GM12878 (cell line): Measurements from ENCODE around the gene TPO. TPM values are rescaled to one million over a fixed set of nuclear protein-coding genes. Genes with fewer than 3 reads are reported as not detected.

ENCODE experiments used
- ATAC-seq: fragments of 200-7000 bp; cut with Tn5 transposase; 3 replicates; pipeline ENCODE4 v1.9.1; 2020; ENCODE audit warnings: mild to moderate bottlenecking, moderate library complexity
- BruUV-seq: library from RNA; stranded (reverse); fragments of 400-500 nt; replicated peaks from 2 replicates; lab custom pipeline; 2021; lab: Mats Ljungman, UMichigan
- CTCF ChIA-PET: fragments of 300-600 bp; sonication (Branson Sonifier 250); formaldehyde crosslinking; extraction: SDS; loops from one replicate; lab custom pipeline; 2021; ENCODE audit warnings: inconsistent platforms; lab: Yijun Ruan, JAX
- POLR2A ChIA-PET: fragments of 350-600 bp; formaldehyde crosslinking; extraction: SDS; loops from one replicate; lab custom pipeline; 2021; ENCODE audit warnings: inconsistent platforms; lab: Charles Lee
- RAD21 ChIA-PET: fragments of 300-600 bp; sonication (Branson Sonifier 250); formaldehyde crosslinking; loops from one replicate; lab custom pipeline; 2023; ENCODE audit warnings: antibody characterized with exemption; ENCODE audit not compliant: unreplicated experiment; lab: Charles Lee
- SMC1A ChIA-PET: fragments of 300-600 bp; sonication (Branson Sonifier 250); formaldehyde crosslinking; loops from one replicate; lab custom pipeline; 2023; ENCODE audit not compliant: unreplicated experiment, uncharacterized antibody; lab: Charles Lee
- DNase-seq: peaks from one replicate; pipeline ENCODE4 v3.0.0-alpha.2; 2011; ENCODE audit warnings: low read depth, low spot score
- FAIRE-seq: peaks from 3 replicates; lab custom pipeline; 2011; peaks lifted over from hg19 to GRCh38; lab: Jason Lieb, UNC
- H2AFZ ChIP-seq: 2 replicates; pipeline ENCODE4 v1.6.0; 2011; ENCODE audit warnings: low read depth, low read length, control low read depth; ENCODE audit not compliant: control insufficient read depth
- H3K27ac ChIP-seq: 2 replicates; pipeline ENCODE4 v1.5.1; 2011; ENCODE audit warnings: control low read depth; ENCODE audit not compliant: control insufficient read depth, insufficient read depth
- H3K27me3 ChIP-seq, 2 experiments: replicated peaks in 1 of 2; 2 replicates each; pipeline versions ENCODE4 v1.6.0 to v1.6.1; 2011; ENCODE audit warnings: low read length in 1 of 2; ENCODE audit not compliant: control insufficient read depth in 2 of 2, insufficient read depth in 2 of 2
- H3K36me3 ChIP-seq, 2 experiments: 2 replicates each; pipeline ENCODE4 v1.5.1; 2011; ENCODE audit warnings: low read length in 1 of 2; ENCODE audit not compliant: control insufficient read depth in 2 of 2, insufficient read depth in 2 of 2
- H3K4me1 ChIP-seq: 2 replicates; pipeline ENCODE4 v1.6.1; 2011; ENCODE audit warnings: mild to moderate bottlenecking, low read length, moderate library complexity, mixed read lengths; ENCODE audit not compliant: control insufficient read depth, insufficient read depth
- H3K4me2 ChIP-seq: 2 replicates; pipeline ENCODE4 v1.6.0; 2011; ENCODE audit warnings: control low read depth; ENCODE audit not compliant: control insufficient read depth, insufficient read depth
- H3K4me3 ChIP-seq: fragments of 200-600 bp; sonication (generic); 2 replicates; pipeline ENCODE4 v1.5.1; 2016
- H3K79me2 ChIP-seq: 2 replicates; pipeline ENCODE4 v1.6.0; 2011; ENCODE audit warnings: low read length; ENCODE audit not compliant: control insufficient read depth, insufficient read depth
- H3K9ac ChIP-seq: 2 replicates; pipeline ENCODE4 v1.8.0; 2011; ENCODE audit warnings: low read length, control low read depth, mixed read lengths; ENCODE audit not compliant: control insufficient read depth, insufficient read depth
- H3K9me3 ChIP-seq: replicated peaks from 3 replicates; pipeline ENCODE4 v1.5.1; 2011; ENCODE audit warnings: mild to moderate bottlenecking, low read length; ENCODE audit not compliant: control insufficient read depth, insufficient read depth
- H4K20me1 ChIP-seq: 2 replicates; pipeline ENCODE4 v1.6.0; 2011; ENCODE audit not compliant: control insufficient read depth, insufficient read depth
- ATF2 ChIP-seq: IDR thresholded peaks from 2 replicates; pipeline ENCODE4 v1.6.1; 2012; ENCODE audit warnings: low read length, inconsistent platforms
- CBX3 ChIP-seq: fragments of 200-600 bp; sonication (generic); IDR thresholded peaks from 2 replicates; pipeline ENCODE4 v1.6.1; 2016; ENCODE audit warnings: low read depth, borderline replicate concordance
- LARP7 ChIP-seq: fragments of 450-650 bp; IDR thresholded peaks from 2 replicates; pipeline ENCODE4 v1.6.1; 2017; ENCODE audit warnings: mild to moderate bottlenecking
- NFYB ChIP-seq: IDR thresholded peaks from 2 replicates; pipeline ENCODE4 v1.6.1; 2011; ENCODE audit warnings: low read depth, mild to moderate bottlenecking, low read length, improper control_type of control experiment, moderate library complexity; ENCODE audit not compliant: insufficient read depth
- RAD21 ChIP-seq: IDR thresholded peaks from 2 replicates; pipeline ENCODE4 v1.6.1; 2011; ENCODE audit warnings: mild to moderate bottlenecking, low read depth, low read length, moderate library complexity; ENCODE audit not compliant: insufficient read depth
- RFX5 ChIP-seq: IDR thresholded peaks from 2 replicates; pipeline ENCODE4 v1.6.1; 2011; ENCODE audit warnings: low read depth, low read length, improper control_type of control experiment
- RUNX3 ChIP-seq: IDR thresholded peaks from 2 replicates; pipeline ENCODE4 v1.6.1; 2012; ENCODE audit warnings: low read length, inconsistent platforms
- SREBF1 ChIP-seq: IDR thresholded peaks from 2 replicates; pipeline ENCODE4 v1.6.1; 2012; ENCODE audit warnings: mild to moderate bottlenecking, low read length
- TCF7 ChIP-seq: IDR thresholded peaks from 2 replicates; pipeline ENCODE4 v1.6.1; 2014; ENCODE audit warnings: antibody characterized with exemption, borderline replicate concordance
- ZNF274 ChIP-seq: IDR thresholded peaks from one replicate; pipeline ENCODE4 v1.8.0; 2011; ENCODE audit not compliant: insufficient read length, insufficient read depth
- WGBS: methylation state at CpG from one replicate; pipeline ENCODE4 v1.1.6; 2016; ENCODE audit warnings: low lambda C conversion rate; ENCODE audit not compliant: insufficient replicate concordance, insufficient coverage; ENCODE audit errors: missing lambda C conversion rate; 5-methylcytosine and 5-hydroxymethylcytosine counted together
- in situ Hi-C: fragments of 300-500 bp; cut with MboI; formaldehyde crosslinking; loops from 9 replicates; pipeline ENCODE4 v1.14.3; 2018; ENCODE audit warnings: mixed read lengths
- intact Hi-C: fragments of 100-400 bp; cut with micrococcal nuclease; formaldehyde crosslinking; loops from one replicate; pipeline ENCODE4 v1.14.2; 2022; ENCODE audit not compliant: unreplicated experiment
- polyA plus RNA-seq, 11 experiments: library from polyadenylated mRNA; depleted of rRNA in 4 of 11; unstranded in 6 of 11; stranded (reverse) in 5 of 11; fragments of >200 nt; fragmentation: Nextera tagmentation in 4 of 11; fragmentation: Illumina TruSeq in 1 of 11; extraction: Ambion mirVana in 4 of 11; extraction: Trizol in 1 of 11; gene quantifications; 1 replicate in 1 of 11; 2 replicates in 10 of 11; pipeline versions ENCODE4 v1.2.1 to v1.2.3, GENCODE V29; 2011 to 2016; ENCODE audit warnings: inconsistent platforms in 2 of 11, missing spikeins in 2 of 11, low read depth in 1 of 11
- total RNA-seq, 4 experiments: library from RNA; depleted of rRNA in 3 of 4; stranded (reverse); fragments of >200 nt in 3 of 4; fragmentation: Illumina TruSeq in 1 of 4; extraction: Trizol in 1 of 4; gene quantifications; 2 replicates each; pipeline versions ENCODE4 v1.2.1 to v1.2.3, GENCODE V29; 2013 to 2021
- TF ChIP-seq, protein P1 (sequence below): fragments of 150-350 bp; IDR thresholded peaks from 2 replicates; pipeline ENCODE4 v1.6.1; 2016; ENCODE audit warnings: low read depth, low read length

Gene TPO
- total and polyA plus RNA-seq, 10 of the 15 experiments (the other 5 are each of a cell fraction or from before 2014, with no cell fraction given) = 0.07 to 0.11 TPM; not detected in 8

DNA sequence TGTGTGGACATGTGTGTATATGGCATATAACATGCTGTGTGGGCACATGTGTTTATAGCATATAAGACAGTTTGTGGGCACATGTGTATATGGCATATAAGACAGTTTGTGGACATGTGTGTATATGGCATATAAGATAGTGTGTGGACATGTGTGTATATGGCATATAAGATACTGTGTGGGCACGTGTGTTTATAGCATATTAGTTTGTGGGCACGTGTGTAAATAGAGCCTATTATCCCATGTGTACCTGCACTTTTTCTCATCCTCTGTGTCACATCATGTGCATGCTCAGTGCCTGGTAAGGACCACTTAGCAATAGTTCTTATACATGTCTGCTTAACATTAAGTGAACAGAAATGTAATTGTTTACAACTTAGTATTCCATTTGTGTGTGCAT, 45.2 kb downstream of the TPO start:
- no peaks in the 10 kb centered on the region for H3K36me3 ChIP-seq
- H3K27ac ChIP-seq = no peak overlapping the region
- ChIA-PET POLR2A (no interaction called here), CTCF (no interaction called here), RAD21 (no interaction called here), SMC1A (no interaction called here)
- H3K4me2 ChIP-seq = no peak overlapping the region
- no peaks in the 10 kb centered on the region for H3K4me1 ChIP-seq
- intact Hi-C loops = no loop called here
- no peak overlapping the region for H2AFZ ChIP-seq
- no peak overlapping the region for H3K4me3 ChIP-seq
- in situ Hi-C loops = no loop called here
- no peak for TF ChIP-seq ATF2
- no peak for TF ChIP-seq LARP7
- TF ChIP-seq, protein P1, sequence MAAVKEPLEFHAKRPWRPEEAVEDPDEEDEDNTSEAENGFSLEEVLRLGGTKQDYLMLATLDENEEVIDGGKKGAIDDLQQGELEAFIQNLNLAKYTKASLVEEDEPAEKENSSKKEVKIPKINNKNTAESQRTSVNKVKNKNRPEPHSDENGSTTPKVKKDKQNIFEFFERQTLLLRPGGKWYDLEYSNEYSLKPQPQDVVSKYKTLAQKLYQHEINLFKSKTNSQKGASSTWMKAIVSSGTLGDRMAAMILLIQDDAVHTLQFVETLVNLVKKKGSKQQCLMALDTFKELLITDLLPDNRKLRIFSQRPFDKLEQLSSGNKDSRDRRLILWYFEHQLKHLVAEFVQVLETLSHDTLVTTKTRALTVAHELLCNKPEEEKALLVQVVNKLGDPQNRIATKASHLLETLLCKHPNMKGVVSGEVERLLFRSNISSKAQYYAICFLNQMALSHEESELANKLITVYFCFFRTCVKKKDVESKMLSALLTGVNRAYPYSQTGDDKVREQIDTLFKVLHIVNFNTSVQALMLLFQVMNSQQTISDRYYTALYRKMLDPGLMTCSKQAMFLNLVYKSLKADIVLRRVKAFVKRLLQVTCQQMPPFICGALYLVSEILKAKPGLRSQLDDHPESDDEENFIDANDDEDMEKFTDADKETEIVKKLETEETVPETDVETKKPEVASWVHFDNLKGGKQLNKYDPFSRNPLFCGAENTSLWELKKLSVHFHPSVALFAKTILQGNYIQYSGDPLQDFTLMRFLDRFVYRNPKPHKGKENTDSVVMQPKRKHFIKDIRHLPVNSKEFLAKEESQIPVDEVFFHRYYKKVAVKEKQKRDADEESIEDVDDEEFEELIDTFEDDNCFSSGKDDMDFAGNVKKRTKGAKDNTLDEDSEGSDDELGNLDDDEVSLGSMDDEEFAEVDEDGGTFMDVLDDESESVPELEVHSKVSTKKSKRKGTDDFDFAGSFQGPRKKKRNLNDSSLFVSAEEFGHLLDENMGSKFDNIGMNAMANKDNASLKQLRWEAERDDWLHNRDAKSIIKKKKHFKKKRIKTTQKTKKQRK = no peak
- no peak for TF ChIP-seq RFX5
- no peak for TF ChIP-seq TCF7
- TF ChIP-seq ZNF274 = no peak
- no peak for TF ChIP-seq NFYB
- TF ChIP-seq RAD21 = no peak
- TF ChIP-seq SREBF1 = no peak
- TF ChIP-seq CBX3 = no peak
- no peak for TF ChIP-seq RUNX3
- H3K9me3 ChIP-seq = no peaks in the 10 kb centered on the region; the same call in 2 of the 3 replicates
- H3K9ac ChIP-seq = no peak overlapping the region
- ATAC-seq (no peak), FAIRE-seq (no peak), DNase-seq (no peak)
- H3K79me2 ChIP-seq = no peaks in the 10 kb centered on the region
- no peaks in the 10 kb centered on the region for H4K20me1 ChIP-seq
- H3K27me3 ChIP-seq = no peaks in the 10 kb centered on the region
- WGBS = 37% methylated on average over 2 of the region's 2 CpGs
- BruUV-seq = no TSS peak
